NCI-H2196 treated with DMSO at 0.1 percent for 48 hours (cell line): ENCODE data around the gene PPP1R17.

Experiments
- DNase-seq: peaks from one replicate; lab custom pipeline; 2025; ENCODE audit not compliant: unreplicated experiment; lab: John Stamatoyannopoulos, UW

The PPP1R17 gene

DNA sequence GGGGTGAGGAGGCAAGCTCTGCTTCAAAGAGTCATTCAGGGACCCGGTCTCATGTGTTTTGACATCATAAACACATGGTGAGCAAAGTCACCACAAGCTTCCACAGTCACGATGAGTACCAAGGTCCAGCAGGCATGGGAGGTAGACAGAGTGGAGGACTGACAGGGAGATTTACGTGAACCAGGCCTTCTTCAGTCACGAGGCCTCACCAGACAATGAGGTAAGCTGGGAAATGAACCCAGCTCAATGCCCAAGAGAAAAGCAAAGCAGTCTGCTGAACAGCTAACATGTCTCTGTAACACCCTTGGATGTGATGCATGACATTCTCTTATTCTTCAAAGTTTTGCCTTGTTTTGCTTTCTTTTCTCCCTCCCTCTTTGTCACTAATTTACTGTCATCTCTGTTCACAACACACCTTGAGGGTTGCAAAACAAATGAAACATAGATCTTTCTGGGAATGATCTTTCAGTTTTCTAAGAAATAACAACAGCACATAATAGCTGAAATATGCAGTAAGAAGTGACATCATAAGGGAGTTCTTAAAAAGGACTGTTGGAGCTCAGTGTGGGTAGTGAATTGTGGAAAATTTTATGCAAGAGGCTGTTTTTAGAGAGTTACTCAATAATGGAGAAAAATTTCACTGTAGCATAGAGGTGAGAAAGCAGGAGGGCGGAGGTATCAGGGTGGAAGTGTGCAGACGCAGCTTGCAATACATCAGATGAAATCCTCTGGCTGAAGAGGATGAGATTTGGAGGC is 9.0 kb downstream of the PPP1R17 start:
- no peak for DNase-seq

DNA sequence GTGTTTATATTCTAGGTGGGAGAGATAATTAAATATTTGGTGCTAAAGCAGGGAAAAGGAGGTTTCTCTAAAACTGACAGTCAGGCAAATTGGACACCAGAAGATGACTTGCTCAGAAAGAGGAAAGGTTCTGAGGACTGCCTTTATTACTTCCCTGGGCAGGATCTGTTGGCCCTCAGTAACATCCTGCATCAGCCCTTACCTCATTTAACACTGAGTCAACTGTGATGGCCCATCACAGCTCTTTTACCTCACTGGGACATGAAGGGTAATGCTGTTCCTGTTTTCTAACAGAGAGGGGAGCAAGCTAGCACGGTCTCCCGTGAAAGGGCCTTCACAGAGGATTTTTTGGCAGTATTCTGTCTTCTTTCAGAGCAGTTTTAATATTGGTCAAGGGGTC is 12.0 kb downstream of the PPP1R17 start:
- DNase-seq: no peak

DNA sequence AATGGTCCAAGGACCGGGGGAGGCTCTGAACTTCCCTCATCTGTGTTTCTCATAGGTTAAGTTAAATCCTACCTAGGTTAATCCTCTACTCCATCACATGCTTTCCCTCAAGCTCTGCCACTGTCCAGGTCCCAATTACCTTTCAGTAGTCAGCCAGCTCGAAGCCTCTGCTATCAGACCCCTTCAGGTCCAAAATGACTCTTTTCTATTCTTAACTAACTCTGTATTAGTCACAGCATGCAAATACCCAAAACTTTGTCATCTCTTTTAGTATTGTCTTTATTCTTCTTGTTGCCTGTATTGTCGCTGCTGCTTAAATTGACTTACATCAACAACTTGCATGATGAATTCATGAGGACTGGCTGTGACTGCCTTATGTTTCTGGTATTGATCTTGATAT is 15.3 kb downstream of the PPP1R17 start:
- DNase-seq: no peak

DNA sequence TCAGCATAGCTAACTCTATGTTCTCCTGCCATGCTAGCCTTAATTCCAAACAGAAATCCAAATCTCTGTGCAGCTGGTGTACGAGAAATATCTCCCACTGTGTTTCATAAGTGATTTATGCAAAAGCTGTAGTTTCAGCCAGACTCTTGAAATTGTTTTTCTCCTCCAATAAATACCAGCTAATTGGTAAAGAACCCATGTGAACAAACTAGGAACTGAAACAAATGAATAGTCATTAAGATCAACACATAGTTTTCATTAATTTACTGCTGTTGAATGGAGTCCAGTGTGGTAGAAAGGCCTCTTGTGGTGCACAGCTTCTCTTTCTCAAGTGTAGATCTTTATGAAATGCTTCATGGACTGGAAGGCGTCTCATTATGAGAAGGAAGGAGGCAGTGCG is 18.4 kb downstream of the PPP1R17 start:
- DNase-seq: no peak

DNA sequence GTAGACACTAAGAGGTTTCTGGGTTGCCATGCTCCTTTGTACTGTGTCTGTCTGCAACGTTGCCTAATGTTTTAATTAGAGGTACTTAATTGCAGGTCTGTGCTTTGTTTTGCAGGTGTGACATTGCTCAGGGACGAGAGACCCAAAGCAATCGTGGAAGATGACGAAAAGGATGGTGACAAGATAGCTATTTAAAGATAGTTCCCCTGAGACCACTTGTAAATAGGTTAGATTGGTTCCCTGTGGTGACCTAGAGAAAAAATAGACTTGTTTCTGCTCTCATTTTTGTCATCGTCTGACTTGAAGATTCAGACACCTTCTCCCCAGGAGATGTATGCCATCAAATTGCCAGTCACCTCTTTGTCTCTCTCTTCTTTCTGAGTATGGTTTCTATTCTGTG is 20.1 kb downstream of the PPP1R17 start:
- no peak for DNase-seq

DNA sequence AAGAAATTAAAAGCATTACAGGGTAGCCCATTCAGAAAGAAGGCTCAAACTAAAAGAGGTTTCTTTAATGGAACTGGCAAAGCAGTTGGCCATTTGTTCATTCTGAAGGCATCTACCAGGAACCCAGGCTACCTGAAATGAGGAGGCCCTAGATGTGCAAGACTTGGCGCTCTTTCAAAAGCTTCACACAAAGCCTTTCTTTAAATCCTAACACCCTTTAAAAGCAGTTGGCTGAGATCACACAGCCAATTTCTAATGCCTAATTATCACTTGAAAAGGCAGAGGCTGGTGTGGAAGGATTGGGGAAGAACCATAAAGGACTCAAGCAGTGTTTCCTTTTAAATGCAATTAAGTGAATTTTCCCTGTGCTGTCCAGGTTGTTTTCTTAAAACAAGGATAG is 23.2 kb downstream of the PPP1R17 start:
- DNase-seq: no peak

DNA sequence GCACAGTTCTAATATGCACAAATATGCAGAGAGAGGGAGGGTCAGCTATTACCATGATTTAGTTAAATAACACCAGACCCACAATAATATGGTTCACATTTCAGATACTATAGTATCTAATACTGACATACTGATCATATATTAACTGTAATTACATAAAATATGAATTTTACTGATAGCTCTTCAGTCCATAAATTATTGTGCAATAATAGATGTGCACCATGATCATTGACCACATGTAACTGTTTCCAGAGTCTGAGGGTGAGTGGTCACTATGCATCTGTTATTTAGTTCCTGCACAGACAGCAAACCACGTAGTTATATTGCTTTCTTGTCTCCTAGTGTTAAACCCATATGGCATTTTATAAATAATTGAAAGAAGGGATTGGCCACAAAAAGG is 29.3 kb downstream of the PPP1R17 start:
- DNase-seq: no peak

- DNase-seq: no peak
These were observed 33.4 kb downstream of the PPP1R17 start for GRCh38 chr7:31720366-31720765.

- DNase-seq: no peak
These were observed 37.7 kb downstream of the PPP1R17 start for GRCh38 chr7:31724696-31725095.

DNA sequence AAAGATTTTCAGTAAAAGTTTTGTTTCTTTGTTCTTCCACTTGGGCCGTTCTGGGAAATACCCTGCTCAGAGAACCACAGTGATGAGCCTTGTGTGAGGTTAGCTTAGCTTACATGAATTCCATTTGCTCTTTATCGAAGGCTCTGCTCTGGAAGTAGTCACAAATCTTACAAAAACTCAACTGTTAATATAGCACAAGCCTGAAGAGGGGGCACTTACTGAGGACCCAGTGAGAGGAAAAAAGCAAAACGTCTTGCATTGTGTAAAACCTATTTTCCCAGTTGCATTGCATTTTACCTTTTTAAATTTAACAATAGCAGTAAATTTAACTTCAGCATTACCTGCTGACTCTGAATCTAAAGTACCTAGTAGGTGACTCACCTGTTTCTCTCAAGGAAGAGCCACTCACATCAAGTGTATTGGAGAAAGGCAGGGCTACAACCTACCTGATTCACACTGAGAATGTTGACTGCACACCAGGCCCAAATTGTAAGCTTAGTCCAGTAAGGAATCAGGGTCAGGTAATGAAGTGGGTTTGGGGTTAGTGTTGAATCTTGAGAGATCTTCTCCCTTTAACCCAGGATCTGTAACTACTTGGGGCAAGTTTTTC is 42.3 kb downstream of the PPP1R17 start:
- no peak for DNase-seq

GRCh38 chr7:31734456-31734855 is 47.4 kb downstream of the PPP1R17 start:
- no peak for DNase-seq

DNA sequence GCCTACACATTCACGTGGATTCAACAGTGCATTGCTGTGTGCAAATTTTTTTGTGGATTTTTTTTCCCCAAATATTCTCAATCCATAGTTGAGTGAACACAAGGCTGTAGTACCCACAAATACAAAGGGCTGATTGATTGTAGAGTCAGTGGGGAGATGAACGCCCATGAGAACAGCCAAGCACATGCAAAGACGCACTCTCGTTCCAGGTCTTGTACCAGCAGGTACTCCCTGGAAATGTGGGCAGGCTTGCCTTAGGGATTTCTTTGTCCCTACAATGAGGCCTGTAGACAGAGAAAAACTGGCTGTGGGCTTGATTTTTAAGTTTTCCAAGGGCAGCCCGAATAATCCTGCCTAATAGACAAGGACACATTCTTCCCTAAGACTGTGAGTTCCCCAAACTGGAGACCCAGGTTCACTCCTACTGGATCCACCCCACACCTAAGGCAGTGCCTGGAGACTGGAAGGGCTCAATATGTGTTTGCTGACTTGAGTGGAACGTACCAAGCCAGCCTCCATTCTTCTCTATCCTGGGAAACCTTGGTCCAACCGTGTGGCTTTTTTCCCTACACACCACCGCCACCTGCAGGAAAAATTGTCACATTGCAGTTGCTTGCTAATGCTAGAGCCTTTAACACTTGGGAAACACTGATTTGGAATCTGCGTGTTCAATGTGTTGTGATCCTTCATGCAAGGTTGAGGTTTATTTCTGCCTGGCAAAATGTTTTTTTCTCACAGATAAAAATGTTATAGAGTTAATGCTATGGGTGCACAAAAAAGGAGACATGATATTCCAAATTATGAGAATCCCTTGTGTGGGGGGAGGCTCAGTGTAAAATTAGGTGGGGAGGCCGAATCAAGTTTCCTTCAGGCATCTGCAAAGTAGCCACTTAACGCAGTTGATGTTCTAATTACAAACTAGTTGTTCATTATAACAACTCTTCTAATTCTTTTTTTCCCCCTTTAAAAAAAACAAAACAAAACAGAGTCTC is 49.3 kb downstream of the PPP1R17 start:
- DNase-seq: peak; percentile 37

DNA sequence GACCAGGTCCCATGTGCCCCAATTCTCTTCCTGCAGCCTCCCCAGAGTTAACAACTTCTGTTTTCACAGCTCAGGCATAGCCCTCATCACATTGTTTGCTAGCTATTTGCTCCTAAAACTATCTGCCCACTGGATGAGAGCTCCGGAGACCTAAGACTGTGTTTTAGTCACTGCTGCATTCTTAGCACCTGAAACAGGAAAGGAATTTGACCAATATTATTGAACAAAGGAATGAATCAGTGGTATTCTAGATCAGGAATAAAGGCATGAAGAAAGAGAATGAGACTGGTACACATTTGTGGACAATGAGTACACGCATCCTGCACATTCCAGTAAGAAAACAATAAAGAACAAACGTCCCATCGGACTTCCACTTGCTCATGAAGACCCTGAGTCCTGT is 54.8 kb downstream of the PPP1R17 start:
- DNase-seq: no peak

DNA sequence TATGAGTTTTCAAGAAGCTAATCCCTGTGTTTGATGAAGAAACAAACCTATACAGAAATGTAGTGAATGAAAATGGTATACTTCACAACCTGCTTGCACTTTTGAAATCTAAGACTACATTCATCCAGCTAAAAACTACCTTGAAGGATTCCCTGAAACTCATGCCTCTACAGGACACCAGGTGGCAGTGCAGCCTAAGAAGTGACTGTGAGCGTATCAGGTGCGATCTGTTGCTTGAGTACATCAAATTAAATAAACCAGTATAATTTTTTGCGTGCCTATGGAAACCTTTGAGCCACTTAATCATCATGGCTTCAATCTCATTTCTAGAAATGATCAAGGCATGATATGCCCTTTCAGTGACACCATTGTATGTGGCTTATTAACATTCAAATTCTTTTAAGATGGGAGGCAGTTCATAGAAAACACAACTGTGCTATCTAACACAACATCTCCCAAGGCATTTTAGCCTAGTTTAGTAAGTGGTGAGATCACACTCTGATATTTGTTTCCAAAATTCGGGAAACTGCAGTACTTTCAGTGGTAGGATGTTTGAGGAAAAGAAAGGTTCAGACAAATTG is 57.4 kb downstream of the PPP1R17 start:
- DNase-seq: peak; percentile 53

DNA sequence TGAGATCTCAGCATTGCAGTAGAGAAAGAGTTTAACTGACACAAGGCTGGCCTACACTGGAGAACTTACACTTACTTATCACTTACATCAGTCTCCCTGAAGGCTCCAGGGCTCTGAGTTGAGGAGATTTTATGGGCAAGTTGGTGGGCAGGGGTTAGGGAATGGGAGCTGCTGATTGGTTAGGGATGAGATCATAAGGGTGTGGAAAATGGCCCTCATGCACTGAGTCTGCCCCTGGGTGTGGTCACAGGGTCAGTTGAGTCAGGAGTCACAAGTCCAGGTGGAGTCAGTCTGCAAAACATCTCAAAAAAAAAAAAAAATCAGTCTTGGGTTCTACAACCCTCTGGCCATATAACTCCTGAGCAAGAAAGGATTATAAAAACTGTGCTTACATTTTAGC is 60.5 kb downstream of the PPP1R17 start:
- no peak for DNase-seq

- no peak for DNase-seq
These were observed 61.1 kb downstream of the PPP1R17 start for GRCh38 chr7:31748084-31748483.

GRCh38 chr7:31751726-31752125 is 64.7 kb downstream of the PPP1R17 start:
- no peak for DNase-seq
